HEK293T (cell line): Measurements from ENCODE around the gene PSMD5.

Experiments
- BHLHE40 ChIP-seq: fragments of 450-650 bp; IDR thresholded peaks from 2 replicates; pipeline ENCODE4 v1.6.1; 2016; ENCODE audit warnings: mild to moderate bottlenecking, moderate library complexity, borderline replicate concordance
- ELF4 ChIP-seq: fragments of 450-650 bp; IDR thresholded peaks from 2 replicates; pipeline ENCODE4 v1.6.1; 2017; ENCODE audit warnings: antibody characterized with exemption
- HDGF ChIP-seq: fragments of 450-650 bp; IDR thresholded peaks from 2 replicates; pipeline ENCODE4 v1.6.1; 2017; ENCODE audit warnings: antibody characterized with exemption, borderline replicate concordance
- NFRKB ChIP-seq: fragments of 450-650 bp; IDR thresholded peaks from 2 replicates; pipeline ENCODE4 v1.6.1; 2016; ENCODE audit warnings: mild to moderate bottlenecking, moderate library complexity

DNA sequence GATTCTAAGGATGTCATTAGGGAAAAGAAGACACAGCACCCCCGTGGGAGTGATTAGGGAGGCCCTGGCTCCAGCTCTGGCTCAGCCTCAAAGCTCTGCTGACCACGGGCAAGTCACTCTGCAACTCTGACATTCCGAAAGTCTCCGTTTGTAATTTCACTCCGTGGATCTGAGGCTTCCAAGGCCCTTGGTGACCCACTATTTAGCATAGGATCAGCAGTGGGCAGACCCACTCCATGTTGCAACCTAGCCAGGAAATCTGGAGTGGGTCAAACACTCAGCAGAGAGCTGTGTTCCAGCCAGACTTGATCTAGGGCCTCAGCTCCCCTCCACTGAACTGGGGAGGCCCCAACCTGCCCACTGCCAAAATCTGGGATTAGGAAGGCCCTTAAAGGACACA lies 22.5 kb upstream of the PSMD5 start:
- TF ChIP-seq HDGF (no peak), BHLHE40 (no peak), NFRKB (no peak), ELF4 (no peak)
